ENCODE data around the gene MYO16. TPM values are rescaled to one million over a fixed set of nuclear protein-coding genes. Genes with fewer than 3 reads are reported as not detected.
A peak's percentile ranks its signal among the peaks of the same experiment; 100 is the strongest.
"Not testable (repeated sequence)": the region's sequence is repeated elsewhere in the genome, so short reads cannot be mapped to it uniquely, and the experiment has no call there.

The MYO16 gene
- total RNA-seq, 2 experiments from 2014 or later, result not detected

DNA sequence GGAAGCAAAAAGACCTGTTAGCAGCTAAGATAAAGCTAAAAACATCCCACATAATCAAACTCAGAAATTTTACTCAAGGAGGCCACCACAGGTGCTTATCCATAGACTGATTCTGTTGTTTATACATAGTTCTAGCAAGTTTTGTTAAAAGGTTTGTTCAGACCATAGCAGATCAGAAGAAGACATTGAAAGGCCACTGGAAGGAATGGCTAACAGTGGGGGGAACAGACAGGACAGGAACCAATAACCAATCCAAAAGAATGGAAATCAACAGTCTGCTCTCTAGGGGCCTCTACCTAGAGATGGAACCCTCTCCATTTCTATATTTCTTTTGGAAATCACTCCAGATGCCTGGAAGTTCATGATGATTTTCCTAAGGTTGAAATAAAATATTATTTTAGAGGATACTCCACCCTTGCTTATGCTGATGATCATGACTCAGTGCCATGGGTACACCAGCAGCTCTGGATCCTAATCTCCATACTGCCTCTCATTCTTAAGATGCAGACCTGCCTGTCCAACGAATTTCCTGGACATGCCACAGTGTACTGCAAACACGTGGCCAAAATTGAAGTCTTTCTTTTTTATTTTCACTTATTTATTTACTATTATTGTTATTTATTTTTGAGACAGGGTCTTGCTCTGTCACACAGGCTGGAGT is 260.0 kb downstream of the MYO16 start:
- Mint-ChIP-seq H3K27me3 (ENCODE audit: low read depth) (peaks cover 5% of the 10 kb centered on the region), H3K4me1 (ENCODE audit: low read depth) (no peaks in the 10 kb centered on the region), H3K9me3 (no peaks in the 10 kb centered on the region), H3K4me3 (no peak overlapping the region), H3K36me3 (ENCODE audit: low read depth) (no peaks in the 10 kb centered on the region), H3K27ac (no peak overlapping the region)
- DNase-seq, result no peak
- intact Hi-C loops (cut with micrococcal nuclease), result no loop called here
- CTCF ChIA-PET, result no interaction called here

DNA sequence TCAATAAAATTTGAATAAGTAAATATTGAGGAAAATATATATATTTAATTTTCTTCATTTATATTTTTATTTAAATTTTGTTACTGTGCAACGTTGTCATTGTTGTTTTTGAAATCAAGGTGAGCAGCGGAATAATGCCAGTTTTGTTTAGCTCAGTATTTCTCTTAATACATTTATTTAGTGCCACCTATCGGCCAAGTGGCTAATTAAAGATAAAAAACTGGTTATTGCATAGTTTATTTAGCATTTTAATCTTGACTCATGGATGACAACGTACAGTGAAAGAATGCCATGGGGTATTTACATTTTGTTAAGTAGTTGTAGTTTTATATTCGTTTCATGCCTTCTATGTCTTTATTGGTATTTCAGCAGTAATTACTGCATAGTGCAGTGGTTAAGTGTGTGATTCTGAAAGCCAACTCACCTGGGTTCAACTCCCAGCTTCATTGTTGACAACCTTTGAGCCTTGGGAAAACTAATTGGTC is 265.9 kb downstream of the MYO16 start:
- H3K36me3 Mint-ChIP-seq (ENCODE audit: low read depth), result no peaks in the 10 kb centered on the region
- intact Hi-C loops (cut with micrococcal nuclease), result loop anchor here (1.0 to 10.0 kb wide), 6 partner anchors 286 to 1683 kb away; no protein-coding TSS in a partner anchor
- H3K4me1 Mint-ChIP-seq (ENCODE audit: low read depth), result peaks cover 8% of the 10 kb centered on the region
- CTCF ChIA-PET, result interaction anchor here (0.7 to 1.8 kb wide), 18 partner anchors 10 to 1445 kb away, joined by 3 to 9 read pairs (median 4); no protein-coding TSS in a partner anchor
- H3K27ac Mint-ChIP-seq, result no peak overlapping the region
- H3K9me3 Mint-ChIP-seq, result no peaks in the 10 kb centered on the region
- peaks cover 3% of the 10 kb centered on the region for H3K27me3 Mint-ChIP-seq (ENCODE audit: low read depth)
- no peak for DNase-seq
- H3K4me3 Mint-ChIP-seq, result no peak overlapping the region

DNA sequence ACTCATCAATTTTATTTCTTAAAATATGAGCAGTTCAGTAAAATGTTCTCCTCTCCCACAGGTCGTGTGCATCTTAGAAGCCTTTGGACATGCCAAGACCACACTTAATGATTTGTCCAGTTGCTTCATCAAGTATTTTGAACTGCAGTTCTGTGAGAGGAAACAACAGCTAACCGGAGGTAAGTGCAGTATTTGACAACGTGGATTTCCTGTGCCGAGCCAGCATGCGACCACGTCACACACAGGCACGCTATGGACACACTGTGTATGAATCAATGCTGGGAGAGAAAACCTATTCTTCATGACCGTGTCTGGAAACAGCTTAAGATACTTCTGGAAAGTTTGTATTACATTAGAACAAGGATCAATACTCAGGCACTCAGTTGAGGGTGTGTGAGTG is 268.5 kb downstream of the MYO16 start:
- Mint-ChIP-seq H3K4me1 (ENCODE audit: low read depth) (peaks cover 8% of the 10 kb centered on the region), H3K36me3 (ENCODE audit: low read depth) (no peaks in the 10 kb centered on the region), H3K27ac (no peak overlapping the region), H3K27me3 (ENCODE audit: low read depth) (peaks cover 6% of the 10 kb centered on the region), H3K9me3 (no peaks in the 10 kb centered on the region), H3K4me3 (peak overlapping the region; percentile 8)
- CTCF ChIA-PET, result interaction anchor here (1.1 to 3.3 kb wide), 5 partner anchors 11 to 628 kb away, joined by 3 to 16 read pairs (median 6); no protein-coding TSS in a partner anchor
- DNase-seq, result peak; percentile 67
- intact Hi-C loops (cut with micrococcal nuclease), result loop anchor here (1.0 to 10.0 kb wide), 6 partner anchors 17 to 1686 kb away; partner anchors contain the start of gene TNFSF13B

DNA sequence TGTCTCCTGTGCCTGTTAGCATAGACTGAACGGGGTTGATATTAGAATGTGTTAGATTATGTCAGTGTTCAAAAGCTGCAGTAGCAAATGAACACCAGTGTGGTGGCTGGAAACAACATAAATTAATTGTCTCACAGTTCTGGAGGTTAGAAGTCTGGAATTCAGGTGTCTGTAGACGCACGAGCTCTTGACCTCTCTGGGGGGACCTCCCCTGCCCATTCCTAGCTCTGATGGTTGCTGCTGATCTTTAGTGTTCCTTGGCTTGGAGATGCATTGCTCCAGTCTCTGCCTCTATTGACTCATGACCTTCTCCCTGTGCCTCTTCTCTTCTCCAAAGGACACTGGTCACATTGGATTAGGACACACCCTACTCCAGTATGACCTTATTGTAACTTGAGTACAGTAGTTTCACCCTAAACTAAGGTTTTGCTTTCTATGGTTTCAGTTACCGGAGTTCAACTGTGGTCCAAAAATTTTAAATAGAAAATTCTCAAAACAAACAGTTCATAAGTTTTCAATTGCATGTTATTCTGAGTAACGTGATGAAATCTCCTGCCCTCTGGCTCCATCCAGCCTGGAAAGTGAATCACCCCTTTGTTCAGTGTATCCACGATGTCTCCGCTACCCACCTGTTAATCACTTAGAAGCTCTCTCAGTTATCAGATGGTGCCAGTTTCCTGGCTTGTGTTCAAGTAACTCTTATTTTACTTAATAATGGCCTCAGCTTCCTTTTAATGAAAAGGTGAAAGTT is 273.2 kb downstream of the MYO16 start:
- Mint-ChIP-seq H3K4me3 (no peak overlapping the region), H3K27ac (no peak overlapping the region), H3K27me3 (ENCODE audit: low read depth) (peaks cover 3% of the 10 kb centered on the region), H3K9me3 (no peaks in the 10 kb centered on the region), H3K4me1 (ENCODE audit: low read depth) (peaks cover 4% of the 10 kb centered on the region), H3K36me3 (ENCODE audit: low read depth) (no peaks in the 10 kb centered on the region)
- intact Hi-C loops (cut with micrococcal nuclease), result no loop called here
- DNase-seq, result no peak
- CTCF ChIA-PET, result no interaction called here

DNA sequence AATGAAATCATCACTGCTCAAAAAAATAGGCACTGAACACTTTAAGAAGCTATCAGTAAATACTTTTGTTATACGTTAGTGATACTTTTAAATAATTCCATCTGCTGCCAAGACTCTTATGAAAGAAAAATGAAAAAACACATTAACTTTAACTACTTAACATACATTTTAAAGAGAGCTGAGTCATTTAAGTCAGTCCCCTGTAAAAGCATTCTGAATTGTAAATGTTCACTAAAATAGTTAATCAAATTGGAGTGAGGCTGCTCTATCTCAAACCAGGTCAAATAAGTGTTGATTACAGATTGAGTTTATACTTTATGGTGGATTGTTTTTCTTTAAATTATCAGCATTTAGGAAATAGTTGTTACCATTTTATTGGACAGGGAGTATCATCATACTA is 274.2 kb downstream of the MYO16 start:
- no peak overlapping the region for H3K4me3 Mint-ChIP-seq
- H3K27ac Mint-ChIP-seq, result no peak overlapping the region
- H3K27me3 Mint-ChIP-seq (ENCODE audit: low read depth), result peaks cover 3% of the 10 kb centered on the region
- H3K36me3 Mint-ChIP-seq (ENCODE audit: low read depth), result no peaks in the 10 kb centered on the region
- H3K9me3 Mint-ChIP-seq, result no peaks in the 10 kb centered on the region
- no peaks in the 10 kb centered on the region for H3K4me1 Mint-ChIP-seq (ENCODE audit: low read depth)
- intact Hi-C loops (cut with micrococcal nuclease), result no loop called here
- no peak for DNase-seq
- CTCF ChIA-PET, result no interaction called here

DNA sequence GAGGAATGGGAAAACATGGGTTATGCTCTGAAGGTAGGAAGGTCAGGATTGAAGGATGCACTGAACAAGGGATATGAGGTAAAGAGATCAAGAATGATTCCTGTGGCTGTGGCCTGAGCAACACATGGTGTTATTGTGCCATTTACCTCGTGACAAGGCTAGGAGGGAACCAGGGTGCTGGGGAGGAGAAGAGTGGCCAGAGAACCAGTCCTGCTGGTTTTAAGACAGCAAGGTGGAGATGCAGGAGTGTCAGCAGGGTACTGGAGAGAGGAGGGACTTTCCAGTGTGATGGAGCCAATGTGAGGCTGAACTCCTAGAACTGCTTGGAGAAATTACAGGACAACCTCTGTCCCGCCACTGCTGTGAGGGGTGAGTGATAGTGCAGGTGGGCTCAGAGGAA is 282.4 kb downstream of the MYO16 start:
- Mint-ChIP-seq H3K4me3 (no peak overlapping the region), H3K27ac (no peak overlapping the region), H3K36me3 (ENCODE audit: low read depth) (no peaks in the 10 kb centered on the region), H3K4me1 (ENCODE audit: low read depth) (peaks cover 20% of the 10 kb centered on the region), H3K27me3 (ENCODE audit: low read depth) (peaks cover 8% of the 10 kb centered on the region), H3K9me3 (no peaks in the 10 kb centered on the region)
- intact Hi-C loops (cut with micrococcal nuclease), result no loop called here
- no peak for DNase-seq
- CTCF ChIA-PET, result interaction anchor here (0.9 kb wide), 1 partner anchor 16 kb away, joined by 3 read pairs; no protein-coding TSS in a partner anchor

DNA sequence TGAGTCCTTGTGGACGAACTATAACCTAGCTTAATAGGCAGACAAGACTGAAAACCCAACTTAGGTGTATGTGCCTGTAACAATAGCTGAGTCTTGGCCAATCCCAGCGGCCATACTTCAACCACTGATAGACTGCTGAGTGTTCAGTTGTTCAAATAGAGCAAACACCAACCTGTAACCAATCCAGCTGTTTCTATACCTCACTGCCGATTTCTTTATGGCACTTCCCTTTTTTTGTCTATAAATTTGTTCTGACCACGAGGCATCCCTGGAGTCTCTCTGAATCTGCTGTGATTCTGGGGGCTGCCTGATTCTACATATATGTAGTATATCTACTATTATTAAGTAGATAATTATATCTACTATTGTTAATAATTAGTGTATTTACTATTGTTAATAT is 284.3 kb downstream of the MYO16 start:
- H3K9me3 Mint-ChIP-seq; H3K27ac Mint-ChIP-seq; DNase-seq; H3K36me3 Mint-ChIP-seq (ENCODE audit: low read depth); H3K4me3 Mint-ChIP-seq; H3K27me3 Mint-ChIP-seq (ENCODE audit: low read depth): not testable (repeated sequence)
- CTCF ChIA-PET, result interaction anchor here (0.6 to 3.5 kb wide), 3 partner anchors 15 to 169 kb away, joined by 3 to 16 read pairs (median 7); no protein-coding TSS in a partner anchor
- H3K4me1 Mint-ChIP-seq (ENCODE audit: low read depth), result peaks cover 20% of the 10 kb centered on the region
- intact Hi-C loops (cut with micrococcal nuclease), result loop anchor here (2.0 kb wide), 2 partner anchors 47 to 873 kb away; partner anchors contain the start of gene IRS2

DNA sequence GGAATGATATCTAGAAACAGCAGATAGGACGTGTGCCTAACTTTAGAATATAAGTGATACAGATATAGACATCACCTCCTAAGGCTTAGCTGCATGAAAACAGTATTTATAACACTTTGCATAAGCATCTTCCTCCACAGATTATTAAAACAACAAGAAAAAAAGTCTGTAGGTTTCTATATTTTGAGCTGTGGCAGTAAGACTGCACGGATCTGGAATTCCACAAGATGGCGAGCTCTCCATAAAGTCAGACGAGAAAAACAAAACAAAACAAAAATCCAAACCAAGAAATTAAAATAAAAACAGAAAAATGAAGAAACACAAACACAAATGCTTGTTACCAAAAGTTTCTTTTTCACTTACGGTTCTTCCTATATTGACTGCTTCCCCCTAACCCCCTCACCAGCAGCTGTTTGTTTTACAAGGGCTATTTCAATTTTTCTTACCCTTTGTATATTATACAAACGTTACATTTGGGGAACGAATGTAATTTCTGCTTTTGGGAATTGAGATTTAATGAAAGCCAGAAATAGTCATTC is 285.8 kb downstream of the MYO16 start:
- H3K27ac Mint-ChIP-seq, result peak overlapping the region; percentile 87
- CTCF ChIA-PET, result interaction anchor here (0.8 to 3.5 kb wide), 8 partner anchors 10 to 593 kb away, joined by 4 to 16 read pairs (median 6); no protein-coding TSS in a partner anchor

DNA sequence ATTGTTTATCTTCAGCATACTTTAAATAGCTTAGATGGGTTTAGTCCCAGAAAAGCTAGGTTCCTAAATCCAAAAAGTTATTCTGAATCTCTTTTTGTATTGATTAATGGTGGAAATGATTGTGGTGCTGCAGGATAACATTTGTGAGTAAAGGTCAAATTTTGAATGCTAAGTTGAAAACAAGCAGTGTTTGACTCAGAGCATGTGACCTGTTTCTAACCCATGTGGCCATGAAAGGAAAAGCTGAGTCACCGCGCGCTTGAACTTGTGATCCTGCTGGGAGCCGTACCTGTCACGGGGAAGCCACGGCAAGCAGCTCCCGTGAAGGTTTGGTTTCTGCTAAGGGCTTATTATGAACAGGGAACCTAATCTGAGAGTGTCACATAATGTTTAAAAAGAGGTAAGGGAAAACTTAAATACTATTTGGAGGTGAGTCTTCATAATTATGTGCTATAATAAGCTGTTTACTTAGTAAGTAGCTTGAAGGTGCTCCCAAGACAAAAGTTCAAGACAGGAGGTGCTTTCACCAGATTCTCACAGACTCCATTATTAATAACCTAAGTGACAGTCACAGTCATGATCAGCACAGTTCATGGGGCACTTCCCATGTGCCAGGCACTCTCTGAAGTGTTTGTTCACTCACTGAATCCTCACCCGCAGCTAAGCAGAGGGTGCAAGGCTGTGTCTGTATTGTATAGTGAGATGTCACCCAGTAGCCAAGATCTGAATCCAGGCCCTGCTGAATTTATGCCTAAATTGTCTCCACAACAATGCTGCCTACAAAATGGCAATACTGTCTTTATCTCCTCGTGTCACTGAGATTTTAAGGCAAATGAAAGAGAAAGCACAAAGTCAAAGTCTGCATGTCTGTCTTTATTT is 286.5 kb downstream of the MYO16 start:
- Mint-ChIP-seq H3K27me3 (ENCODE audit: low read depth) (peaks cover 8% of the 10 kb centered on the region), H3K4me1 (ENCODE audit: low read depth) (peaks cover 20% of the 10 kb centered on the region), H3K27ac (peak overlapping the region; percentile 87), H3K4me3 (peak overlapping the region; percentile 68), H3K9me3 (no peaks in the 10 kb centered on the region), H3K36me3 (ENCODE audit: low read depth) (no peaks in the 10 kb centered on the region)
- intact Hi-C loops (cut with micrococcal nuclease), result loop anchor here (1.0 to 5.0 kb wide), 7 partner anchors 19 to 1222 kb away; partner anchors contain the start of genes ABHD13, IRS2, LIG4 and TNFSF13B
- peak; percentile 98 for DNase-seq
- CTCF ChIA-PET, result interaction anchor here (0.8 to 3.5 kb wide), 8 partner anchors 11 to 593 kb away, joined by 4 to 16 read pairs (median 6); no protein-coding TSS in a partner anchor

More for the DNA sequence above, 285.8 kb downstream of the MYO16 start:
- Mint-ChIP-seq H3K27me3 (ENCODE audit: low read depth) (peaks cover 8% of the 10 kb centered on the region), H3K4me1 (ENCODE audit: low read depth) (peaks cover 20% of the 10 kb centered on the region), H3K36me3 (ENCODE audit: low read depth) (no peaks in the 10 kb centered on the region), H3K4me3 (peak overlapping the region; percentile 68), H3K9me3 (no peaks in the 10 kb centered on the region)
- intact Hi-C loops (cut with micrococcal nuclease), result loop anchor here (1.0 to 5.0 kb wide), 7 partner anchors 18 to 1223 kb away; partner anchors contain the start of genes ABHD13, IRS2, LIG4 and TNFSF13B
- DNase-seq, result peak; percentile 17

DNA sequence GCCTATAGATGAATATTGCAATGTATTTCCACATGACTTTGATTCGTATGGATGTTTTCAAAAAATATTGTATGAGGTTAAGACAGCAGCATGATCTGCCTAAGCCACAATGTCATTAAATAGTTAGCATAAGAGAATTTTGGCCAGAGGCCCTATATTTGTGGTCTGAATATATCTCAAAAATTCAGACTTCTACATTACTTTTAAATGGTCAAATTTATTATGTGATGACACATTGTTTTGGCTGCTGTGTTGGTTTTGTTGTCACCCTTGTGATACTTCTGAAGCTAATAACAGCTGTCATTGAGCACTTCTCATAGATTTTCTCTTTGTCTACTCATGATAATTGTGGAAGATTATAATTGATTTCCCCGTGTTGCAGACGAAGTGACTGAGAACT is 288.2 kb downstream of the MYO16 start:
- H3K4me3 Mint-ChIP-seq, result no peak overlapping the region
- intact Hi-C loops (cut with micrococcal nuclease), result loop anchor here (5.0 kb wide), 1 partner anchor 700 kb away; the partner anchor contains the start of genes ABHD13 and LIG4
- no peaks in the 10 kb centered on the region for H3K9me3 Mint-ChIP-seq
- peaks cover 20% of the 10 kb centered on the region for H3K4me1 Mint-ChIP-seq (ENCODE audit: low read depth)
- H3K36me3 Mint-ChIP-seq (ENCODE audit: low read depth), result no peaks in the 10 kb centered on the region
- CTCF ChIA-PET, result interaction anchor here (0.7 to 2.0 kb wide), 2 partner anchors 23 to 43 kb away, joined by 3 to 9 read pairs; no protein-coding TSS in a partner anchor
- no peaks in the 10 kb centered on the region for H3K27me3 Mint-ChIP-seq (ENCODE audit: low read depth)
- DNase-seq, result no peak
- H3K27ac Mint-ChIP-seq, result no peak overlapping the region
